Erythroblast (primary cell): ENCODE measurements around the gene ADAMTSL1.

ENCODE experiments used
- GATA1 ChIP-seq: IDR thresholded peaks from 2 replicates; pipeline ENCODE4 v1.6.1; 2011; ENCODE audit warnings: low read depth, mild to moderate bottlenecking, control low read depth, low read length, moderate library complexity
- POLR2A ChIP-seq: IDR thresholded peaks from 2 replicates; pipeline ENCODE4 v1.6.1; 2011; ENCODE audit warnings: mild to moderate bottlenecking, low read length

- TF ChIP-seq POLR2A, result no peak
- TF ChIP-seq GATA1, result no peak
Measured at GRCh38 chr9:18798106-18798505, 324.2 kb downstream of the ADAMTSL1 start.
